SHP77 (cell line): ENCODE measurements around the gene MANSC1.

Source experiments
- DNase-seq, 2 experiments: peaks; one replicate each; lab custom pipeline; 2025; lab: John Stamatoyannopoulos, UW

Gene MANSC1

GRCh38 chr12:12349711-12350665 lies at the start of gene MANSC1:
MANSC1 (minus strand) TSS chr12:12350242; CDS start chr12:12343314, 6,928 bp downstream.
- peak; percentile 33 to 48 for DNase-seq

DNA sequence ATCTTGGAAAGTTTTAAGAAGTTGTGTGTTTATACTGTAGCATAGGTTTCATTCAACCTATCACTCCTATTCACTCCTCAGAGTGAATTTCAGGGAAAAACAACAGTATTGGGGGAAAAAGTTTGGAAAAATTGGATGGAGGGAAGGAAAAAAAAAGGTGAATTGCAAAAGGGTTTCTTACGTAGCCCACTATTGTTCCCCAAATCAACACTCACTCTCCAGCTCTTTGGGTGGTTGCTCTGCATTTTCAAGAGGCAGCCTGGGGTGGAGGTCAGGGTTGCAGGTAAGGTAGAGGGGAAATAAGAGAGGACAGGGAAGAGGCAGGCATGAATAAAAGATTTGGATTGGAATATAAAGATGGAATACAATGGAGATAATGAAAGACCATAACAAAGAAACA lies 49.1 kb upstream of the MANSC1 start:
- DNase-seq, result no peak

GRCh38 chr12:12398026-12398859 lies 48.2 kb upstream of the MANSC1 start:
- DNase-seq, result no peak

GRCh38 chr12:12397184-12397583 lies 47.1 kb upstream of the MANSC1 start:
- DNase-seq, result no peak

GRCh38 chr12:12396694-12397093 lies 46.7 kb upstream of the MANSC1 start:
- no peak for DNase-seq

DNA sequence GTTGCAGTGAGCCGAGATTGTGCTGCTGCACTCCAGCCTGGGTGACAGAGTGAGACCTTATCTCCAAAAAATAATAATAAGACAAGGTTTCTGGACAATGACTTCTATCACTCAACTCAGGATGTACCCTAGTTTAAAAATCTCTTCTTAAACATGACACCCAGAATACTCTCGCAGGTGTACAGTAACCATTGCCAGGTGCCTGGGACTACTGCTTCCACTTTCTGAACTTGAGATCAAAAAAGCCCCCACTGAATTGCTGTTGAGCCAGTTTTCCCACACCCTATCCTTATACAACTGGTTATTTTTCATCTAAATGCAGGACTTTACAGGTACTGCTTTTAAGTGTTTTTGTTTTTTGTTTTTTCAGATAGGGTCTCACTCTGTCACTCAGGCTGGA lies 43.1 kb upstream of the MANSC1 start:
- no peak for DNase-seq

DNA sequence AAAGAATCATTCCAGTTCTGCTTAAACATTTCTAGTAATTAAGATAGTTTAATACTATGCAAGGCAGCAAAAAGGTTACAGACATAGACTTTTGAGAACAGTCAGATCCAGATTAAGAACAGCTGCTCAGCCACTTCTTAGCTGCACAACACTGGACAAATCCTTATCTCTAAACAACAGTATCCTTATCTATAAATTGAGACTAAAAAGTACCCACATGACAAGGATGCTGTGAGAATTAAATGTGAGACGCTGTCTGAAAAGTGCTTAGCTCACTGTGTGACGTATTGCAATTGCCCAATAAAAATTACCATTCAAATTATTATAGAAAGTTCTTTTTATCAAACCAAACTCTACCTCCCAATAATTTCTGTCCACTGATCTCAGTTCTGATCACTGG lies 42.4 kb upstream of the MANSC1 start:
- no peak for DNase-seq

DNA sequence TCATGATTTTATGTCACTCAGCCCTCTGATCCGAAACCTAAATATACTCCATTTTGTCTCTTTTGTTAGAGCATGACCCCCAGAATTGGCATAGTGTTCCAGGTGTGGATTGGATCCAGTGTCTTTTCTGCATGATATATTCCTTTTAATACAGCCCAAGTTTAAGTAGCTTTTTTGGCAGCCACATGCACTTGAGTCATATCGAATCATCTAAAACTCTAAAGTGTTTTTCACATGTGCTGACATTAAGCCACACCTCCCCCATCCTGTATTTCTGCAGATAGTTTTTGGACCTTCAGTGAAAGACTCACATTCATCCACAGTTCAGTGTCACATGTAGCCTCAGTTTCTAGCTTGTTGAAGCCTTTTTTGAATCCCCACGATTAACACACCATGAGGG lies 37.5 kb upstream of the MANSC1 start:
- DNase-seq, result no peak

DNA sequence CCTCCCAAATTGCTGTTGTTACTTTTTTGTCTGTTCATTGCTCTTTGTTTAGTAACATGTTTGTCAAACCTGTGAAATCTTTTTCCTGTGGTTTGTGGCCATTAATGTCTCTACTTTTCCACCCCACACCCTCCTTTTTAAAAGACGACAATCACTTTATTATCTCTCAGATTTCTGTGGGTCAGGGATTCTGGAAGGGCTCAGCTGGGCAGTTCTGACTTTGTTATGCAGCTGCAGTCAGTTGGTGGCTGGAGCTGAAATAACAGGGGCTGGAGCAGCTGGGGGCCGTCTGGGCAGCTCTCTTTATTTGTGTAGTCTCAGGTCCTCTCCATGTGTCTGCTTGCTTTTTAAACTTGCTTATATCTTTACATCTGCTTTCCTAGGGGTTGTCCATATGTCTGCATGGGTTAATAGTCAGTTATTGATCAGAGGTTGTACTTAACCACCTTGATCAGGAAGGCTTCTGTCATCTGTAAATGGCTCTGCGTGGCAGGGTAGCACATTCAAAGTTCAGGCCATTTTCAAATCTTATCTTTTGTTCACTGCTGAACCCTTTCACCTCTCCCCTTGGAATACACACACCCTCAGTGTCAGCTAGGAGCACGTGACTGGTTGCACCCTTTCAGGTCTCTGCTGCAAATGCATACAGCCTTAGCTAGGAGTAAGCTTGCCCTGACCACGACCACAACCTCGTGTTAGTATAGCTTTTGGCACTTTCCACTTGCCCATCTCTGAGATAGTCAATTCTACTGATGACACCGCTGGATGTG lies 34.7 kb upstream of the MANSC1 start:
- DNase-seq, result peak in 1 of 2 experiments; percentile 5

GRCh38 chr12:12381982-12382381 lies 31.9 kb upstream of the MANSC1 start:
- no peak for DNase-seq

GRCh38 chr12:12380949-12381593 lies 31.0 kb upstream of the MANSC1 start:
- DNase-seq, result no peak

DNA sequence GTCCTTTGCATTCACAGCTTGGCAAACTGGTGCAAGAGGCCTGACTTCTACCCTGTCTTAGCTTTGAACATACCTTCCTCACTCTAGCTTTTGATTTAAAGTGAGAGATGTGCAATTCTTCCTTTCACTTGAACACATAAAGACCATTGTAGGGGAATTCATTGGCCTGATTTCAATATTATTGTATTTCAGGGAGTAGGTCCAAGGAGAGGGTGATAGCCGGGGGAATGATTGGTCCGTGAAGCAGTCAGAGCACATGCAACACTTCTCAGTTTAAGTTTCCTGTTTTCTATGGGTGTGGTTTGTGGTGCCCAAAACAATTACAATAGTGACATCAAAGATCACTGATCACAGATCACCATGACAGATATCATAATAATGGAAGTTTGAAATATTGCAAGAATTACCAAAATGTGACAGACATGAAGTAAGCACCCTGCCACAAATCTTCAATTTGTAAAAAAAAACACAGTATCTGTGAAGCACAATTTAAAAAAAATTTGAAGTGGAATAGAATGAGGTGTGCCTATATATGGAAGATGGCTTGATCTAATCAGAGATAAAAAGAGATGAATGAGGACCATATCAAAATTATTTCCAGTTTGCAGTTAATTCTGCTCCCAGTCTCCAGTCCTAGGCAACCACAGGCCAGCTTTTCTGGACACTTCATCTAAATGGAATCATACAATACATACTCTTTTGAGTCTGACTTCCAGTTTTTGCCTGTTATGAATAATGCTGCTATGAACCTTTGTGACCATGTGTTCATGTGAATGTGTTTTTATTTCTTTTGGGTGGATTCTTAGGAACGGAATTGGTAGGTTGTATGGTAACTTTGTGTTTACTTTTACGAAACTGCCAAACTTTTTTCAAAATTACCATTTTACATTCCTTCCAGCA lies 30.0 kb upstream of the MANSC1 start:
- no peak for DNase-seq

GRCh38 chr12:12378616-12379015 lies 28.6 kb upstream of the MANSC1 start:
- no peak for DNase-seq

GRCh38 chr12:12376646-12377448 lies 26.8 kb upstream of the MANSC1 start:
- peak; percentile 17 to 55 for DNase-seq

DNA sequence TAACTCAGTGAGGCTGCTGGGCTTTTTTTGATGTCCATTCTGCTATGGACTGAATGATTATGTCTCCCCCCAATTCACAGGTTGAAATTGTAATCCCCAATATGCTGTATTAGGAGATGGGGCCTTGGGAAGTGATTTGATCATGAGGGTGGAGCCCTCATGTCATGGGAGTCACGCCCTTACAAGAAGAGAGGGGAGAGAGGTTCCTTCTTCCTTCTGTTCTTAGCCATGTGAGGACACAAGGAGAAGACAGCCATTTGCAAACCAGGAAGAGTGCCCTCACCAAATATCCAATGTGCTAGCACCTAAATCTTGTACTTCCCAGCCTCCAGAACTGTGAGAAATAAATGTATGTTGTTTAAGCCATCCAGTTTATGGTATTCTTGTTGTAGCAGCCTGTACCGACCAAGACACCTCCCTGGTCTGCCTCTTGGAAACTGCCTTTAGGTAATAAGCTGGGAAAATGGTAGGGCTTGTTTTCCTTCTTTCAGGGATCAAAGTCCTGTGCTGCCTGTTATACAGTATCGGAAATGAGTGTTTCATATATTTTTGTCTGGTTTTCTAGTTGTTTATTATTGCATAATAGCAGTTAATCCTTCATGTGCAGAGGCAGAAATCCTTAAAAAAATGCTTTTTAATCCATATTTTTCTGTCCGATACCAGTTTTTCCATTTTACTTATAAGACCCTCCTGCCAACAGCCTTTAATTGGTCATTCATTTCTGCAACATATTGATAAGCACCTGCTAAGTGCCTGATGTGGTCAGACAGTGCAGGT lies 23.1 kb upstream of the MANSC1 start:
- no peak for DNase-seq

DNA sequence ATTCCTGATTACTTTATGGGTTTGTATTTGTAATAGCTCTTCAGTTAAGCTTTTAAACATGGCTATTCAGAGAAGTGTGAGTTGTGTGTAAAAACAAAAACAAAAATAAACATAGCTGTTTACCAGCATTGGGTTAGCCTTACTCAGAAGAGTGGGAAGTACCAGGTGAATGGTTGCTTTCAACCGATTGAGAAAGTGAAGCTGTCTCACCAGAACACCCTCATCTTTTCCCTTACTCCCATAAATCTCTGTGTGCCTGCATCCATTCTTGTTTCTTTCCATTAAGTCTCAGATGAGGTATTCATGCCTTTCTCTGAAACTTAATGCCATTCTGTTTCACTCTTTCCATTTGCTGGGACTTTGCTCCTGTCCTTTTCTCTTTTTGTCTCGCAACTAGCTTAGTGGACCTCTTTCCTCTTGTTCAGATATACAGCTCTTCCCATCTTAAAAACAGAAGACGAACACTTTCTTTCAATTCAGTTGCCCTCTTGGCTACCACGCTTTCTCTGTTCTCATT lies 17.5 kb upstream of the MANSC1 start:
- DNase-seq, result no peak

DNA sequence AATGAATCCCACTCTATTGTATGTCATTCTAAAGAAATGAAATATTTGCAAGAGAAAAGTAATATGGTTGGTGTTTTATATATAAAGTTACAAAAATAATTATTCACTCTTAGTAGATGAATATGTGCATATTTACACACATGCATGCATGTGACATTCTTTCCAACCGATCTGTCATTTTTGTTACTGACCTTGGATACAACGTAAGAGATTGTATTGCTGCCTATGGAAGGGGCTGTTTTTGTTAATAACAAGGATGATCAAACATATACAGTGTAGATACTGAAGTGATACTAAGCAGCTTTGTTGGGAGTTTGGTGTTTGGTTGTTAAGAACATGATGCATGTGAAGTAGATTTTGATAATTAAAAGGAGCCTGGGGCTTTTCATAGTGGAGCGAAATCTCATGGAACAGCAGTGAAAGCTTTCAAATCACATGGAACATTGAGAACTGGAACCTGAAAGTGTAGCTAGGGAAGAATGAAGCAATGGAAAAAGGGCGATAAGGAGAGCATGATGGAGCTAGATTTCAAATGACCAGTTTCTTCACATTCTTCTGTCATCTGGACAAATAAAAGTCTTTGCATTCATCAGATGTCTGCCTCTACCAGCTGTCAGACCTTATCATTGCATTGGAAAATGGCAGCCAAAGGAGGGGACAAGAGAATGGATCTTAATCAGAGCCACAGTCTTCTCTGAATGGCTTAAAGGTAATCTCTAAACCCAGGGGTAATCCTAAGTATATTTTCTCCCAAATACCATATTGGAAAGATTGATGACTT lies 16.8 kb upstream of the MANSC1 start:
- DNase-seq, result no peak

GRCh38 chr12:12365931-12366431 lies 15.9 kb upstream of the MANSC1 start:
- no peak for DNase-seq
